ACC112 (cell line): ENCODE results near the gene GLP1R.

Source experiments
- H2AFZ ChIP-seq: fragments of 200-600 bp; sonication (generic); one replicate; pipeline ENCODE4 v1.6.0; 2017; ENCODE audit warnings: antibody characterized with exemption, low read length; ENCODE audit not compliant: unreplicated experiment
- H3K27ac ChIP-seq: fragments of 200-600 bp; sonication (generic); 2 replicates; pipeline ENCODE4 v1.5.1; 2014; ENCODE audit warnings: low read depth, mild to moderate bottlenecking, antibody characterized with exemption, low read length, moderate library complexity
- H3K27me3 ChIP-seq: fragments of 200-600 bp; sonication (generic); 2 replicates; pipeline ENCODE4 v1.6.1; 2014; ENCODE audit warnings: mild to moderate bottlenecking, antibody characterized with exemption, low read length, moderate library complexity, mixed read lengths; ENCODE audit not compliant: insufficient read depth
- H3K36me3 ChIP-seq: fragments of 200-600 bp; sonication (generic); 2 replicates; pipeline ENCODE4 v1.6.1; 2016; ENCODE audit warnings: mild to moderate bottlenecking, antibody characterized with exemption, low read length, moderate library complexity, mixed read lengths; ENCODE audit not compliant: insufficient read depth
- H3K4me1 ChIP-seq: fragments of 200-600 bp; sonication (generic); one replicate; pipeline ENCODE4 v1.6.1; 2016; ENCODE audit warnings: low read length, mixed read lengths; ENCODE audit not compliant: insufficient read depth, unreplicated experiment, control insufficient read depth
- H3K4me3 ChIP-seq: fragments of 200-600 bp; sonication (generic); 2 replicates; pipeline ENCODE4 v1.5.1; 2014; ENCODE audit warnings: mild to moderate bottlenecking, low read depth, low read length
- H3K79me2 ChIP-seq: fragments of 200-600 bp; sonication (generic); one replicate; pipeline ENCODE4 v1.6.0; 2016; ENCODE audit warnings: low read length; ENCODE audit not compliant: control insufficient read depth, unreplicated experiment, insufficient read depth

Gene GLP1R

DNA sequence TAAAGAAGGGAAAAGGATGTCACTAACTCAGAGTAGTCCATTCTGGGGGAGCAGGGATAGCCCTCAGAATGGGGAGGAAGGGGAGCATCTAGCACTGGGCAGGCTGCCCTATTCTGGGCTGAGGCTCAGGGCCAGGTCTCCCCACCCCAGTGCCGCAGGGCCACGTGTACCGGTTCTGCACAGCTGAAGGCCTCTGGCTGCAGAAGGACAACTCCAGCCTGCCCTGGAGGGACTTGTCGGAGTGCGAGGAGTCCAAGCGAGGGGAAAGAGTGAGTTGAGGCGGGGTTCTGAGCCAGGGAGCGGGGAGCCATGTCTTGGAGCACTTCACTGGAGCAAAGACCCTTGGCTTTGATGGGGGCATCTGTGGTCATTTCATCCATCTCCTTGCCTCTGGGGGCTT is 17.0 kb downstream of the GLP1R start:
- peaks cover 77% of the 10 kb centered on the region for H3K27me3 ChIP-seq
- no peaks in the 10 kb centered on the region for H3K79me2 ChIP-seq
- H2AFZ ChIP-seq = no peak overlapping the region

DNA sequence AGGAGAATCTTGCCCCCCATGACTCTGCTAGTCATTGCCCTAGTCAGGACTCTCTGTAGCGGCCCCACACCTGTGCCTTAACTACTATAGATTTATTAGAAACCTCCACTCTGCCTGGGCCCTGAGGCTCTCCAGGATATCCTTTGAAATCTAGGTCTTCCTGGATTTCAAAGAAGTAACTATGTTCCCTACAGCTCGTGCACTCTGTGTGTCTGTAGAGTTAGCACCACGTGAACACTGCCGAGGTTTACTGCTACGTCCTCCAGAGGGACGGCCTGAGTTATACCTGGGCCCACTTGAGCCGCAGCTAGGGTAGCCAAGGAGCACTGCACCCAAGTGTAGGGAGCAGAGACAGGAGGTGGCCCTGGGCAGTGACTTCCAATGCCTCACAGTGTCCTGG is 19.8 kb downstream of the GLP1R start:
- H3K79me2 ChIP-seq = no peaks in the 10 kb centered on the region
- H3K4me1 ChIP-seq = no peaks in the 10 kb centered on the region
- H3K36me3 ChIP-seq = no peaks in the 10 kb centered on the region
- peaks cover 73% of the 10 kb centered on the region for H3K27me3 ChIP-seq
- H3K4me3 ChIP-seq = no peak overlapping the region
- no peak overlapping the region for H2AFZ ChIP-seq
- no peak overlapping the region for H3K27ac ChIP-seq

More for the DNA sequence above, 17.0 kb downstream of the GLP1R start:
- no peaks in the 10 kb centered on the region for H3K4me1 ChIP-seq
- no peak overlapping the region for H3K27ac ChIP-seq
- H3K36me3 ChIP-seq = no peaks in the 10 kb centered on the region
- no peak overlapping the region for H3K4me3 ChIP-seq

DNA sequence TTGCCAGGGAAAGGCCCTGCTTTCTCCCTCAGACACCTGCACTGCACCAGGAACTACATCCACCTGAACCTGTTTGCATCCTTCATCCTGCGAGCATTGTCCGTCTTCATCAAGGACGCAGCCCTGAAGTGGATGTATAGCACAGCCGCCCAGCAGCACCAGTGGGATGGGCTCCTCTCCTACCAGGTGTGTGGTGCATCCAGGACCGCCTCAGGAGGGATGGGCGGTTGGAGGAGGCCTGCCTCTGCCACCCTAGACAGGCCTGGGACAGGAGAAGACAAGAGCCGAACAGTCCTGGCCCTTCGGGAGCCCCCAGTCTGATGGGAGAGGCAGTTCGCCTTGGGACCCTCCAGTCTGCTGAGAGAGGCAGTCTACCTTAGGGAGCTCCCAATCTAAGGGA is 24.2 kb downstream of the GLP1R start:
- no peaks in the 10 kb centered on the region for H3K36me3 ChIP-seq
- H3K79me2 ChIP-seq = no peaks in the 10 kb centered on the region
- peaks cover 58% of the 10 kb centered on the region for H3K27me3 ChIP-seq
- no peaks in the 10 kb centered on the region for H3K4me1 ChIP-seq
- no peak overlapping the region for H3K4me3 ChIP-seq
- no peak overlapping the region for H3K27ac ChIP-seq
- H2AFZ ChIP-seq = no peak overlapping the region

DNA sequence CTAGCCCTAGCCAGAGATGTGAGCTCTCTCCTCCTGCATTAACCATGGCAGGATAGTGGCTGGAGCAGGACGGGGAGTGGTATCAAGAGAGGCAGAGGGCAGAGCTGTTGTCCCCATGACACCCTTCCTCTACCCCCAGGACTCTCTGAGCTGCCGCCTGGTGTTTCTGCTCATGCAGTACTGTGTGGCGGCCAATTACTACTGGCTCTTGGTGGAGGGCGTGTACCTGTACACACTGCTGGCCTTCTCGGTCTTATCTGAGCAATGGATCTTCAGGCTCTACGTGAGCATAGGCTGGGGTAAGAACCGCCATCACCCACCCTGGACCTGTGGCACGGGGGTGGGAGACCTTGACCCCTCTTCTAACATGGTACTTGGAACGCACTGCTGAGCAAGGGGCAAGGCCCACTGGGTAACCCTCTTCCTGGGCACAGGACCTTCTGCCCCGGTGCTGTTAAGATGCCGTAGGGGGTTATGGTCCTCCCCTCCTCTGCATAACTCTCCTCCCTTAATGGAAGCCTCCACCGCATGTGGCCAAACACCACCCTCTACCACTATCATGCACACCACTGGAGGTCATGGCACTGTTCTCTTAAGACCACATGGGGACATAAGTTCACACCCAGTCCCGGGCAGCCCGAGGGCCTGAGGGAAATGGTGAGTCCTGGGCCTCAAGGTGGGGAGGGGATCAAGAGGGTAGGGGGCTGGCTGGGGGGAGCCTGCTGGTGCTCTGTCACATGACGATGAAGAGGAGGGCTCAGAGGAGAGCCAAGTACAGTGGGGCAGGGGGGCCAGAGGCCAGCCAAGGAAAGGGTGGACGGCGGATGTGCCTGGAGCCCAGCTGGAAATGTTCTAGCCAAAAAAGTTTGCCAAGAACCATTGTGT is 25.1 kb downstream of the GLP1R start:
- Histone ChIP-seq H3K27ac (no peak overlapping the region), H3K27me3 (peaks cover 53% of the 10 kb centered on the region)

DNA sequence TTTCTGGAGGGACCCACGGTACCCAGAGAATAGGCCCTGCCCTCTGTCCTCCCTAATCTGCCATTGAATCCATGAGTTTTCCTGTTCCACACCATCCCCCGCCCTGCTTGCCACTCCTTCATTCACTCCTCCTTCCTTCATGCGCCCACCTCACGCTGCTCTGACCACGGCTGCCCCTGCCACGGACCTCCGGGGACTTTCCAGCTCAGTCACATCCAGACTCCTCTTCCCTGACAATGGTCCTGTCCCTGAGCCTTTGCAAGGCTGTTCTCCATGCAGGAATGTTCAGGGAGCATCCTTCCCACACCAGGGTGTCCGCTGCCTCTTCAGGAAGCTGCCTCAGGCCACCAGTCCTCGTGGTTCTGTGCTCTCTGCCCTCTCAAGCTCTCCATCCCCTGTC is 25.9 kb downstream of the GLP1R start:
- H3K4me3 ChIP-seq = no peak overlapping the region
- no peak overlapping the region for H3K27ac ChIP-seq
- no peak overlapping the region for H2AFZ ChIP-seq
- H3K27me3 ChIP-seq = peaks cover 49% of the 10 kb centered on the region
- no peaks in the 10 kb centered on the region for H3K36me3 ChIP-seq
- H3K4me1 ChIP-seq = no peaks in the 10 kb centered on the region
- no peaks in the 10 kb centered on the region for H3K79me2 ChIP-seq

More for the DNA sequence above, 25.1 kb downstream of the GLP1R start:
- Histone ChIP-seq H3K4me3 (no peak overlapping the region), H3K79me2 (no peaks in the 10 kb centered on the region), H2AFZ (no peak overlapping the region), H3K36me3 (no peaks in the 10 kb centered on the region), H3K4me1 (no peaks in the 10 kb centered on the region)

DNA sequence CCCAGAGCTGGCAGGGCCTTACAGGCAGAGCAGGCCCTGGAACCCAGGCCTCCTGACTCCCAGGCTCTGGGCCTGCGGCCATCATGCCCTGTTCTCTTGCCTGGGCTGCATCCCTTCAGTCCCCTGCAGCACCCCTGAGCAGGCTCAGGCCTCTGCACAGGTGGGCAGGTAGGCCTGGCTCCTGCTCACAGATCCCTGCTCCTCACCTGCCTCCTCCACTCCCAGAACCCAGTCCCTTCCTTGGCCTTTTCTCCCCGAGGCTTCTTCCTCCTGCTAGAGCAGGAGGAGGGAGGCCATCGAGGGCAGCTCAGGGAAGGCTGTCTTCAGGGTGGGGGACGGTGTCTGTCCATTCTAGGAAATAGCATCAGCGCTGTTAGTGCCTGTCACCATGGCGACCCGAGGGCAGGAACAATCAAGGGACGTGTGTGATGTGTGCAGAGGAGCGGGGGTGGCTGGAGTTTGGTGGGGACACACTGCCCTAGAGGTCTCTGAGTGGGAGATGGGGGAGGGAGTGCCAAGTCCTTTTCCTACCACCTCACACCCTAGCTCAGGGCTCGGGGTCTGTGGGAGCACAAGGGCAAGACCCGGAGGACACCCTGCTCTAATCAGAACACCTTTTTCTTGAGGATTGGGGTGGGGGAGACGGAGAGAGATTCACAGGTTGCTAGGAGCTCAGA is 26.6 kb downstream of the GLP1R start:
- Histone ChIP-seq H3K27ac (no peak overlapping the region), H3K4me1 (no peaks in the 10 kb centered on the region), H2AFZ (no peak overlapping the region), H3K36me3 (no peaks in the 10 kb centered on the region), H3K4me3 (no peak overlapping the region), H3K27me3 (peaks cover 44% of the 10 kb centered on the region), H3K79me2 (no peaks in the 10 kb centered on the region)

DNA sequence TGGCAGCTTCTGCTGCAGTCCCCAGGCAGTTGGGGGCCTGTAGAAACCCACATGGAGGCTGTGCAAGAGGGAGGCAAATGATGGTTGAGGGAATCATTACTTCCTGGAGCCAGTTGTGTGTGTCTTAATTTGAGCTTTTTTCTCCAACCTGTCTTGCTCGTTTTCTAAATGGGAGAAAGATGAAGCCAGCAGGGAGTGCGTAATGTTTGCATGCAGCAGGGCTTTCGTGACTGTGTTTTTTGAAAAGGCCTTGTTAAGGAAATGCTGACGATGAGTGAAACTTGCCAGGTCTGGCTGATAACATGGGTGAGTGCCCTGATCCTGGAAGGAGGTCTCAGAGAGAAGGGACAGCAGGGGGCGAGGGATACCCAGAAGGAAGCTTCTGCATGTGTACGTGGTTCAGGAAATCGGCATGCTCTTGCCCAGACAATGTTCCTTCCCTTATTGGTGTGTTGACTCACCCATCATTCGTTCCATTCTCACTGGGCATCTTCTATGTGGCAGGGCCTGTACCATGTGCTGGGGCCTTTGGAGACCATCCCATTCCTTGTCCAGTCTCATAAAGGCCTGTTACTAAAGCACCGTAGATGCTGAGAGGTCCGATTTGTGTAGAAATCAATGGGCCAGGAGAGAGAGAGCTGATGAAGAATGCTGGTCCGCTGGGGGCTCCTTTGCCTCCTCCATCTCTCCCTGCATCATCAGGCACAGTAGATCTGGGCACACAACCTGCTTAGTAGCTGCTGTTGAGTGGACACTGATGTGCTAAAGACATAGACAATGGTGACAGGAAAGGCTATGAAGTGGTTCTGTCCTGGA is 27.4 kb downstream of the GLP1R start:
- H3K4me3 ChIP-seq = no peak overlapping the region
- H3K79me2 ChIP-seq = no peaks in the 10 kb centered on the region
- H3K36me3 ChIP-seq = no peaks in the 10 kb centered on the region
- no peaks in the 10 kb centered on the region for H3K4me1 ChIP-seq
- no peak overlapping the region for H3K27ac ChIP-seq
- peaks cover 43% of the 10 kb centered on the region for H3K27me3 ChIP-seq
- no peak overlapping the region for H2AFZ ChIP-seq

DNA sequence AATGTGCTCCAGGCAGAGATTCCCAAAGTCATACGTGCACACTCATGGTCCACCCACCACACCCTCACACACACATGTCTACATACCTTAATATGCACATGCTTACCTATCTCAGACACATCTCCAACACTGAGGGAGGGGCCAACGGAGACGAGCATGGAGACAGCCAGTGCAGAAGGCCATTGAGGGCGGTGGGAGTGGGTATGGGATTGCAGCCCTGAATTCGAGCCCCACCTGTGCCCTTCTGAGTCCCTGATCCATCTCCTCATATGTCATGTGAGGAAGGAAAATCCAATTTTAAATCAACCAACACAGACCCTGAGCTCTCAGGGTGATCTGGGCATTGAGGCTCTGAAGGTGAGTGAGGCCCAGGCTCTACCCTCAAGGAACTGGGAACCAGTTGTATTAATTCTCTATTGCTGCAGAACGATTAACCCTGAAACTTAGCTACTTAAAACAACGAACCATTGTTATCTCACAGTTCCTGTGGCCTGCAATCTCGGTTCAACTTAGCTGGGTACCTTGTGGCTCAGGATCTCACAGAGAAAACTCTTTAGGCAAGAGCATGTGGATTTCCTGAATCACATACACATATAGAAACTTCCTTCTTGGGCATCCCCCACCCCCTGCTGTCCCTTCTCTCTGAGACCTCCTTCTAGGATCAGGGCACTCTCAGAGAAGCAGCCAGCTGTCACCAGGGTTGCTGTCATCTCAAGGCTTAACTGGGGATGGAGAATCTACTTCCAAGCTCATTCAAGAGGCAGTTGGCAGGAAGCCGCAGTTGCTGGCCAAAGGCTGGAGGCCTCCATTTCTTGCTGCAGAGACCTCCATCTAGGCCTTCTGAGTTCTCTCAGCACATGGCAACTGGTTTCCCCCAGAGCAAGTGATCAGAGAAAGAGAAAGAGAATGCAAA is 28.3 kb downstream of the GLP1R start:
- H3K36me3 ChIP-seq = no peaks in the 10 kb centered on the region
- H3K4me3 ChIP-seq = no peak overlapping the region
- H3K79me2 ChIP-seq = no peaks in the 10 kb centered on the region
- no peak overlapping the region for H3K27ac ChIP-seq
- H3K4me1 ChIP-seq = no peaks in the 10 kb centered on the region
- peaks cover 45% of the 10 kb centered on the region for H3K27me3 ChIP-seq
- no peak overlapping the region for H2AFZ ChIP-seq

DNA sequence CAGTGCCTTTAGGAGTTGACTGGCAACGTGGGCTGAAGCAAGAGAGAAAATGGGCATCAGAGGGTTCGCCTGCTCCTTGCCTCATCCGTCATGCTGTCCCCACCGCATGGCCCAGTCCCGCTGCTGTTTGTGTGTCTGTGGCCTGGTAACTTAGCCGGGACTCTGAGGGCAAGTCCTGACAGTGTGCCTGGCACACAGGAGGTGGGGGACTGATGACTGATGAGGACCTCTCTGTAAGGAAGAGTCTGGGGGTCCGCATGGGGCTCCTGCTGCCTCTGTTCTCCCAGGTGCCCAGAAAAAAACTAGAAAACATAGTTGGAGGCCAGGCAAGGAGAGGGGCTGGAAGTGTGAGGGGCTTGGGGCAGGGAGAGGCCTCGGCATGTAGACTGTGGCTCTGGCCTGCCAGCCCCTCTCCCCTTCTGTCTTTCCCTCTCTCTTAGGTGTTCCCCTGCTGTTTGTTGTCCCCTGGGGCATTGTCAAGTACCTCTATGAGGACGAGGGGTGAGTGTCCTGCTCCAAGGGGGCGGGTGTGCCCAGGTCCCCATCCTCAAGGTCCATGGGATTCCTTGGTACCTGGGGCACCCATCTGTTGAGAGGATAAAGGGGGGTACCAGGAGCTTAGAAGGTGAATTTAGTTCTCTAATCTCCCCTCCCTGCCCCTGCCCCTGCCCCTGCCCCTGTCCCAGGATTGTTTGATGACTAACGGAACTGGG is 29.5 kb downstream of the GLP1R start:
- H3K36me3 ChIP-seq = no peaks in the 10 kb centered on the region
- H3K27me3 ChIP-seq = peaks cover 44% of the 10 kb centered on the region
- H3K4me3 ChIP-seq = no peak overlapping the region
- H2AFZ ChIP-seq = no peak overlapping the region
- H3K27ac ChIP-seq = no peak overlapping the region
- no peaks in the 10 kb centered on the region for H3K4me1 ChIP-seq
- no peaks in the 10 kb centered on the region for H3K79me2 ChIP-seq
